Measurements from ENCODE around the gene PLA2G2E.

- TF ChIP-seq CTCF (IDR thresholded peaks at IDR 0.05), result no peak
- no peak for TF ChIP-seq POLR2A (IDR thresholded peaks at IDR 0.05)
These were observed 19.2 kb upstream of the PLA2G2E start for GRCh38 chr1:19942657-19943056.
